H9 (cell line): ENCODE measurements around the gene MIAT. TPM values are rescaled to one million over a fixed set of nuclear protein-coding genes. Genes with fewer than 3 reads are reported as not detected.

Experiments
- DNase-seq: peaks from one replicate; pipeline ENCODE4 v3.0.0-alpha.2; 2017
- H2AFZ ChIP-seq: one replicate; pipeline ENCODE4 v1.6.1; 2013; ENCODE audit warnings: mild to moderate bottlenecking, low read length, control low read depth, moderate library complexity
- H2AK5ac ChIP-seq: 2 replicates; pipeline ENCODE4 v1.6.1; 2013; ENCODE audit warnings: low read length, control low read depth, mixed read lengths; ENCODE audit not compliant: insufficient read length
- H2BK120ac ChIP-seq: one replicate; pipeline ENCODE4 v1.6.1; 2013; ENCODE audit warnings: low read depth, mild to moderate bottlenecking, low read length, control low read depth, inconsistent platforms; ENCODE audit not compliant: poor library complexity, severe bottlenecking
- H2BK12ac ChIP-seq: 2 replicates; pipeline ENCODE4 v1.6.1; 2013; ENCODE audit warnings: low read length, control low read depth, mixed read lengths, low read depth; ENCODE audit not compliant: insufficient read length
- H2BK15ac ChIP-seq: 2 replicates; pipeline ENCODE4 v1.6.1; 2013; ENCODE audit warnings: low read depth, low read length, control low read depth
- H2BK20ac ChIP-seq: one replicate; pipeline ENCODE4 v1.6.1; 2013; ENCODE audit warnings: low read depth, mild to moderate bottlenecking, low read length, control low read depth, inconsistent platforms; ENCODE audit not compliant: poor library complexity, severe bottlenecking
- H2BK5ac ChIP-seq: 2 replicates; pipeline ENCODE4 v1.6.1; 2013; ENCODE audit warnings: low read length, control low read depth, mixed read lengths; ENCODE audit not compliant: insufficient read length
- H3K14ac ChIP-seq: 2 replicates; pipeline ENCODE4 v1.6.1; 2013; ENCODE audit warnings: low read length, control low read depth; ENCODE audit not compliant: insufficient read depth
- H3K18ac ChIP-seq: 2 replicates; pipeline ENCODE4 v1.6.1; 2013; ENCODE audit warnings: low read depth, mild to moderate bottlenecking, mixed read lengths, low read length, control low read depth; ENCODE audit not compliant: insufficient read length
- H3K23ac ChIP-seq: 2 replicates; pipeline ENCODE4 v1.6.1; 2013; ENCODE audit warnings: low read length, control low read depth, mixed read lengths, low read depth; ENCODE audit not compliant: insufficient read length
- H3K23me2 ChIP-seq: 2 replicates; pipeline ENCODE4 v1.6.1; 2013; ENCODE audit warnings: low read depth, mild to moderate bottlenecking, mixed read lengths, low read length, control low read depth; ENCODE audit not compliant: insufficient read length, poor library complexity, severe bottlenecking
- H3K27ac ChIP-seq: 2 replicates; pipeline ENCODE4 v1.5.1; 2013; ENCODE audit warnings: low read length, control low read depth, mixed read lengths, low read depth; ENCODE audit not compliant: insufficient read length
- H3K27me3 ChIP-seq: 2 replicates; pipeline ENCODE4 v1.6.1; 2013; ENCODE audit warnings: low read length, control low read depth, inconsistent platforms; ENCODE audit not compliant: insufficient read depth
- H3K4ac ChIP-seq: 2 replicates; pipeline ENCODE4 v1.6.1; 2013; ENCODE audit warnings: low read depth, mild to moderate bottlenecking, control low read depth, inconsistent platforms, low read length, moderate library complexity
- H3K4me1 ChIP-seq: 2 replicates; pipeline ENCODE4 v1.6.1; 2013; ENCODE audit warnings: low read length, control low read depth, inconsistent platforms; ENCODE audit not compliant: insufficient read depth
- H3K4me2 ChIP-seq: 2 replicates; pipeline ENCODE4 v1.6.1; 2013; ENCODE audit warnings: low read length, control low read depth, mixed read lengths; ENCODE audit not compliant: insufficient read length, insufficient read depth
- H3K56ac ChIP-seq: 2 replicates; pipeline ENCODE4 v1.6.1; 2013; ENCODE audit warnings: low read depth, mild to moderate bottlenecking, mixed read lengths, low read length, control low read depth; ENCODE audit not compliant: insufficient read length
- H3K79me1 ChIP-seq: 2 replicates; pipeline ENCODE4 v1.6.1; 2013; ENCODE audit warnings: low read depth, mild to moderate bottlenecking, moderate library complexity, low read length, control low read depth, inconsistent platforms; ENCODE audit not compliant: insufficient read depth, poor library complexity, severe bottlenecking
- H3K79me2 ChIP-seq: 2 replicates; pipeline ENCODE4 v1.6.1; 2013; ENCODE audit warnings: low read length, control low read depth, inconsistent platforms; ENCODE audit not compliant: insufficient read depth
- H3K9ac ChIP-seq: 2 replicates; pipeline ENCODE4 v1.6.1; 2013; ENCODE audit warnings: low read length, control low read depth, mixed read lengths; ENCODE audit not compliant: insufficient read length; ENCODE audit errors: extremely low read depth
- H3K9me3 ChIP-seq: one replicate; pipeline ENCODE4 v1.6.1; 2013; ENCODE audit warnings: low read depth, low read length, inconsistent platforms; ENCODE audit not compliant: control insufficient read depth
- H3T11ph ChIP-seq: one replicate; pipeline ENCODE4 v1.6.1; 2013; ENCODE audit warnings: mild to moderate bottlenecking, low read length, control low read depth, inconsistent platforms
- H4K20me1 ChIP-seq: one replicate; pipeline ENCODE4 v1.6.1; 2013; ENCODE audit not compliant: control insufficient read depth, insufficient read length, insufficient read depth
- H4K5ac ChIP-seq: 2 replicates; pipeline ENCODE4 v1.6.1; 2013; ENCODE audit warnings: low read depth, mild to moderate bottlenecking, mixed read lengths, low read length, control low read depth; ENCODE audit not compliant: insufficient read length
- H4K8ac ChIP-seq: replicated peaks from 2 replicates; pipeline ENCODE4 v1.6.1; 2013; ENCODE audit warnings: low read length, control low read depth, mixed read lengths, low read depth; ENCODE audit not compliant: insufficient read length
- H4K91ac ChIP-seq: 2 replicates; pipeline ENCODE4 v1.6.1; 2013; ENCODE audit warnings: low read depth, mild to moderate bottlenecking, moderate library complexity, mixed read lengths, low read length, control low read depth; ENCODE audit not compliant: insufficient read length
- H3K27ac Mint-ChIP-seq, 3 experiments: 2 replicates in 2 of 3; 3 replicates in 1 of 3; pipeline ENCODE4 v1.8.0; 2020 to 2021; ENCODE audit warnings: mixed read lengths in 3 of 3, mild to moderate bottlenecking in 1 of 3, moderate library complexity in 1 of 3
- H3K27me3 Mint-ChIP-seq: 2 replicates; pipeline ENCODE4 v1.8.0; 2021; ENCODE audit warnings: low read depth, mild to moderate bottlenecking, moderate library complexity, mixed read lengths
- H3K36me3 Mint-ChIP-seq, 3 experiments: 2 replicates in 2 of 3; 3 replicates in 1 of 3; pipeline ENCODE4 v1.8.0; 2020 to 2021; ENCODE audit warnings: low read depth in 3 of 3, mixed read lengths in 3 of 3; ENCODE audit not compliant: insufficient read depth in 1 of 3
- H3K4me1 Mint-ChIP-seq, 2 experiments: 2 replicates each; pipeline ENCODE4 v1.8.0; 2020; ENCODE audit warnings: mixed read lengths in 2 of 2
- H3K4me3 Mint-ChIP-seq, 2 experiments: 2 replicates in 1 of 2; 3 replicates in 1 of 2; pipeline ENCODE4 v1.8.0; 2020 to 2021; ENCODE audit warnings: mild to moderate bottlenecking in 2 of 2, mixed read lengths in 2 of 2, moderate library complexity in 1 of 2
- H3K9me3 Mint-ChIP-seq, 2 experiments: 2 replicates in 1 of 2; 3 replicates in 1 of 2; pipeline ENCODE4 v1.8.0; 2020; ENCODE audit warnings: mild to moderate bottlenecking in 2 of 2, mixed read lengths in 2 of 2, moderate library complexity in 1 of 2
- CTCF ChIP-seq: fragments of 200-600 bp; sonication (generic); conservative IDR thresholded peaks from 3 replicates; pipeline ENCODE4 v1.8.0; 2021; ENCODE audit warnings: antibody characterized with exemption, mild to moderate bottlenecking
- WGBS: extraction: QIAGEN DNeasy Blood & Tissue Kit; methylation state at CpG from one replicate; pipeline ENCODE4 v1.1.7; 2013; ENCODE audit warnings: missing lambda C conversion rate, low lambda C conversion rate, mixed read lengths; ENCODE audit not compliant: insufficient read length; ENCODE audit errors: extremely low coverage; 5-methylcytosine and 5-hydroxymethylcytosine counted together
- total RNA-seq: library from RNA; stranded (reverse); gene quantifications from 2 replicates; pipeline ENCODE4 v1.2.1, GENCODE V29; 2021

MIAT gene
- total RNA-seq, 1 experiment from 2014 or later: 85.6 TPM

- peak overlapping the region; percentile 89 for H3K27ac ChIP-seq
- H3K79me2 ChIP-seq: no peaks in the 10 kb centered on the region
- H3K27ac Mint-ChIP-seq: peak overlapping the region; percentile 80 to 98 (median 94)
- no peak overlapping the region for H2BK15ac ChIP-seq
- no peak overlapping the region for H2BK12ac ChIP-seq
- H3K23me2 ChIP-seq: no peaks in the 10 kb centered on the region
- no peak overlapping the region for H4K5ac ChIP-seq
- no peak overlapping the region for H2BK20ac ChIP-seq
- no peaks in the 10 kb centered on the region for H3K36me3 Mint-ChIP-seq
- H2BK120ac ChIP-seq: no peak overlapping the region
- H3T11ph ChIP-seq: no peak overlapping the region
- H3K56ac ChIP-seq: no peak overlapping the region
- H3K9me3 ChIP-seq: no peaks in the 10 kb centered on the region
- H3K14ac ChIP-seq: no peak overlapping the region
- H3K4me1 ChIP-seq: peaks cover 30% of the 10 kb centered on the region
- no peak overlapping the region for H4K91ac ChIP-seq
- H3K9ac ChIP-seq: no peak overlapping the region
- H3K4me1 Mint-ChIP-seq: peaks cover 85 to 86% of the 10 kb centered on the region in 2 experiments
- H3K27me3 Mint-ChIP-seq: no peaks in the 10 kb centered on the region
- no peaks in the 10 kb centered on the region for H3K27me3 ChIP-seq
- TF ChIP-seq CTCF: no peak
- H3K9me3 Mint-ChIP-seq: no peaks in the 10 kb centered on the region; a peak in 2 of 5 replicates
- H3K18ac ChIP-seq: no peak overlapping the region
- no CpG with 5 or more reads among the region's 15 CpGs for WGBS
- no peak overlapping the region for H3K23ac ChIP-seq
- H4K20me1 ChIP-seq: no peaks in the 10 kb centered on the region
- H3K4ac ChIP-seq: no peak overlapping the region
- H2BK5ac ChIP-seq: no peak overlapping the region
- peak overlapping the region; percentile 57 for H3K4me2 ChIP-seq
- no peak for DNase-seq
- H3K4me3 Mint-ChIP-seq: peak overlapping the region; percentile 52 to 56; a peak in 4 of 5 replicates
- no peak overlapping the region for H2AFZ ChIP-seq
- H2AK5ac ChIP-seq: no peak overlapping the region
- no peak overlapping the region for H4K8ac ChIP-seq
- no peaks in the 10 kb centered on the region for H3K79me1 ChIP-seq
Observed at GRCh38 chr22:26643418-26644100, 13.8 kb upstream of the MIAT start.
